CD4-positive, alpha-beta T cell treated with Interleukin-4 for 4 hours (primary cell): ENCODE results near the gene NQO2.

Experiments used
- DNase-seq: peaks from one replicate; pipeline ENCODE4 v3.0.0-alpha.2; 2020

NQO2 gene

DNA sequence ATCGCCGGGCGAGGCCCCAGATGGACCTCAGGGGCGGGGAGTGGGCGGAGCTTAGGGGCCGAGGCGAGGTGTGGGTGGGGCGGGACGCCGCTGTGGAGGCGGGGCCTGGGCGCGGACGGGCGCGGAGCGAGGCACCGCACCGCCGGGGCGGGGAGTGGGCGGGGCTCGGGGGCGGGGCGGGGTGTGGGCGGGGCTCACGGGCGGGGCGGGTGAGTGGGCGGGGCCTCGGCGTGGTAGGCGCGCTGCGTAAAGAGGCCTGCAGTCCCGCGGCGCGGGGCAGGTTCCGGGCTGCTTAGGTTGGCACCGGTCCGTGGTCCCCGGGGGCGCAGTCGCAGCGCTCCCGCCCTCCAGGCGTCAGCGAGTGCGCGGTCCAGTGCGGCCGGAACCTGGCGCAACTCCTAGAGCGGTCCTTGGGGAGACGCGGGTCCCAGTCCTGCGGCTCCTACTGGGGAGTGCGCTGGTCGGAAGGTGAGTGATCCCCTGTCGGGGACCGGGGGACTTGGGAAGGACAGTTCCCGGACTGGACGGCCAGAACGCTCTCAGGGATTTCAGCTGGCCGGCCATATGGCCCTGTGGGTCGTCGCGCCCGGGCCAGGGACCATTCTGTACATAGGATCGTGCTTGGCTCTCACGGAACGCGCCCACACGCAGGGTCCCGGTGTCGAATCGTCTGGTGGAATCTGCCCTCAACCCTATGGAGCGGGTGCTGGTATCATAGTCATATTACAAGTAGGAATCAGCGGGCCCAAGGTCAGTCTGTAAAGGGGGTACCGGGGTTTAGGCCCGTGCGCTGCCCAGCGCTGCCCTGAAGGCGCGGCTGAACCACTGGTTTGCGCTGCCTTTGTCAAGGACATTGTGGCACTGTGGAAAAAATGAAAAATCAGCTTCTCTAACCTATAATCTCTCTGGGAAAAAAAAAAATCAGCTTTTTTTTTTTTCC, at the start of gene NQO2:
Gene NQO2, plus strand, starts transcription at position 277 of the 940 bp plus-strand sequence. CDS start 6,659 bp downstream, outside the sequence.
- peak; percentile 82 for DNase-seq

DNA sequence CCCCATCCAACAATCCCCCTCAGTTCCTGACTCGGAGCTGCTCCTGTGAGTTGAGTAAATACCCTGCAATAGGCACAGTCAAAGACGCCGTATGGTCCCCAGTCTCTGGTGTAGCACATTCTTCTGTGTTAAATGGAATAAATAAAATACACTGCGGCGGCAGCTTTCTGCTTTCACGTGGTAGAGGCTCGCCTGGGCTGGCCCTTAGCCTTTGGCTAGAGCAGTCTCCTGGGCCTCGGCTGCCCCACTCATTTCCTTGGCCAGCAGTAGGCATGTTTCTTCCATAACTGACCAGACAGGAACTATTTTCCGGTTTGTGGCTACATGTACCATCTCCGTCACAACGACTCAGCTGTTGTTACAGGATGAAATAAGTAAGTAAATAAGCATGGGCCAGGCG, 49.0 kb upstream of the NQO2 start:
- no peak for DNase-seq

DNA sequence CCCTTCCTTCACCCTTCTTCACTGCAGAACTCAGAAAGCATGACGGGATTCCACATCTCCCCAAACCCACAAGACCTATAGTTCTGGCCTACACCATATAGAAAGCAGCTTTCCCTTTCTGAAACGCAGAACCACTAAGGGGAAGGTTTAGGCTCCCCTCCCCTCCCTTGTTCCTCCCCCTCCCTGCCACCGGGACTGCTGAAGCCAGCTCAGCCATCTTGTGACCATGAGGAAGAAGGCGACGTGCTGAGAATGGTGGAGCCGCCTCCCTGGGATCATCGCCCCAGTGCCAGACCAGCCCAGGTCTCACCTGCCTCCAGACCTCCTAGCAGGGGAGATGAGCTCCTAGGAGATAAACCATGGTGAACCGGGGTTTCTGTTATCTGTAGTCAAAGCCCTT, 48.0 kb upstream of the NQO2 start:
- DNase-seq, result no peak

DNA sequence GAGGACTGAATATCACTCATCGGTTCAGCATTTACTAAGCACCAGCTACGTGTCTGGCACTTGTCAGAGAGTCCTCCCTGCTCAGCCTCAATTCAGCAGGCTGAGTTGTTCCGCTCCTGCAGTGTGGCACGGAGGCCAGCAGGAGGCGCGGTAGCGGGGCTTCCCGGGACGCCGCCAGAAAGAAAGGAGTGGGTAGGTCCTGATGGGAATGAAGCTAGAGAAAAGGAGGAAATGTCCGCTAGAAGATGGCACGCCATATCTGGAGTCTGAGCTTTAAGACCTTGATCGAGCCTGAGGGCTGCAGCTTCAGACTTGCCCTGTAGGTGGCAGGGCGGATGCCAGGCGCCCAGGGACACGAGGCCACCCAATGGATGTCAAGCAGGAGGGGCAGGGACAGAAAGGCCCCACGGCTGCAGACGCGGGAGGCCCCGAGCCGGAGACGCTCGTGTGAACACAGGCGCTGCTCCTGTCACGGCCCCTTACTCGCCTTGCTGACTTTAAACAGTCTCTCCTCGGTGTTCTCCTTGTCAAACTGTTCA, 47.1 kb upstream of the NQO2 start:
- DNase-seq, result peak; percentile 67

GRCh38 chr6:2953098-2953497, 46.6 kb upstream of the NQO2 start:
- no peak for DNase-seq

- no peak for DNase-seq
Observed at GRCh38 chr6:2956930-2957685, 42.6 kb upstream of the NQO2 start.

GRCh38 chr6:2957696-2958330, 41.9 kb upstream of the NQO2 start:
- DNase-seq, result no peak

DNA sequence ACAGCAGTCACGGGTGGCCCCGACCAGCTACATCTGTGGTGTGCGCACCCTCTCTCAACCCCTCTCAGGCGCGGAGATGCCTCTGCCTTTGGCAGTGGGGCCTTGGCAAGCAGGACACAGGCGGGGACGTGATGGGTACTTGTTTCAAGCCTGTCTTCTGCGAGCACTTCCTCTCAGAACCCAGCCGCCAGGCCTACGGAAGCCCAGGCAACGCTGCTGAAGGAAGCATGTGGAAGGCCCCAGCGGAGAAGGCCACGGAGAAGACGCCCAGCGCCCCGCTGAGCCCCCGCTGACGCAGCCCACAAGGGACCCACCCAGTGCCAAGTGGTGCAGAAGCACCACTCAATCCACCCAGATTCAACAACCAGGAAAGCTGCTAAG, 41.4 kb upstream of the NQO2 start:
- no peak for DNase-seq

- DNase-seq, result no peak
Observed at GRCh38 chr6:2958776-2959175, 40.9 kb upstream of the NQO2 start.

DNA sequence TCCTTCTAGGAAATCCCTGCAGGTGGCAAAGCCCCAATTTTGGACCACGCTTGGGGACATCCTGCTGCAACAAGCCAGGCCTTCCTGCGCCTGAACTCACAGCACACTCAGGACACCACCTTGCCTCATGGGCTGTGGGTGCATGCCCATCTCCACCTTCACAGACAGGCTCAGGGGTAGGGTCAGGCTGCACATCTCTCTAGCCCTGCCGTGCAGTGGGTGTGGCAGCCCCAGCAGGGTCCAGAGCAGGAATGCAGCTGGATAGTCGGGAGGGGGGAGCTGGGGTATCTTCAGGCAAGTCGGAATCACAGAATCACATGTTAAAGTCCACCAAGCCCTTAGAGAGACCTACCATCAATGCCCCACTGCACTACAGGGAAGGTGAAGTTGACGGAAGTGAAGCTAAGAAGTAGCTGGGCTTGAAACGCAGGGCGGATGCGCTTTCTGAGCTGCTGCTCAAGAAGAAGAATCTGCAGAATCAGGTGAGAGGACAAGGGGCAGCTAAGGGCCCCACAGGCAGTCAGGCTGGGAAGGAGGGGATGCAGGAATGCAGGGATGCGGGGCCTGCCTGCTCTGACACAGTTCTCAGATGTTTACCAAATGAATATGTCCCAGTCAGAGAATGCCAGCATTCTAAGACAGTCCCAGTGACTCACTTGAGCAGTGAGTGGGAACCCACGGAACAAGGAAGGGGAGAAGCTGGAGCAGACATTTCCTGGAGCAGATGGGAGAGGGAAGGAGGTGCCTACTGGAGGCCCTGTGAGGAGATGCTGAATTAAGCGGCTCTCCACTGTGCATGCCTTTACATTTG, 39.6 kb upstream of the NQO2 start:
- DNase-seq, result no peak

GRCh38 chr6:2960935-2961334, 38.8 kb upstream of the NQO2 start:
- no peak for DNase-seq

DNA sequence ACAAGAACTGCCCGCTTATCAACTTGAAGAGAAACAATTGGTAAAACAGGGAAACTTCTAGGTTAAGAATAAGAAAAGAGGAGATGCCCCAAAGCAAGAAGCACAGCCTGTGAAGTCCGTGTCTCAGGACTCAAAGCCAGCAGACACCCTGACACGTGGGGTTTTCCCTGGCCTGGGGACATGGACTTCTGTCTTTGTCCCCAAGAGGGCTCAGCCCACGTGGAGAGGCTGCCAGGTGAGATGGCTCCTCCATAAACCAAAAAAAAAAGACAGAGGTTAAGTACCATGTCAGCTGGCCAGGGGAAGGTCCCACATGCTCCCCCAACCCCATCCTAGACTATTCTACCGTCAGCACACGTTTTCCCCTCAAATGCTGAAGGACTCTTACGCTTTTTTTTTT, 38.2 kb upstream of the NQO2 start:
- no peak for DNase-seq

DNA sequence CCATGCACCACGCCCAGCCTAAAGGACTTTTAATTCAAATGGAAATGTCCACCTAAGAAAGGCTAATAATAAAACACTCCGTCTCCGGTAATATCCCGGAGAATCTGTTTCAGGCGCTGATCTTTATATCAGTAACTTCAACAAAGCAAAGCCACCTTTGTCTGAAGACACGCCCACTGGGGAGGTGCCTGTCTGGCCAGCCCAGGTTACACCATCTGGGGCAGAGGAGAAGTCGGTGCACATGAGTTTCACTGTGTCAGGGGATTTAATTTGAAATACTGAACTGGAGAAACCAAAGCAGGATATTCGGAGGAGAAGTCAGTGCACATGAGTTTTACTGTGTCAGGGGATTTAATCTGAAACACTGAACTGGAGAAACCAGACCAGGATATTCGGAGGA, 37.7 kb upstream of the NQO2 start:
- no peak for DNase-seq

- no peak for DNase-seq
Observed at GRCh38 chr6:2962636-2963035, 37.1 kb upstream of the NQO2 start.

DNA sequence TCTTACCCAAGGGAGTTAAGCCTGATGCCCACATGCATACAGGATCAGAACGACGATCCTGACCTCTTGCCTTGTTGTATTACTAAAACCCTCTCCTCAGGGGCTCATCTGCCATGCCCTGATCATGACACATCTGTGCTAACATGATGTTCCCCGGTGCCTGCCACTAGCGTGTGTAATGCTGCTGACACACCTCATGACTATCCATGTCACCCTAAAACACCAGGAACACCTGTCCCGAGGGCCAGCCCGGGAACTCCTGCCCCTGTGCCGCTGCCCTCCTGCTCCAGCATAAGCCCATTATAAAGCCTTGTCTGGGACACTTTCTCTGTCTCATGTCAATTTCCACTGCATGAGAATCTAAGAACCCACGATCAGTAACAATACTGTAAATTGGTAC, 35.9 kb upstream of the NQO2 start:
- DNase-seq, result no peak

DNA sequence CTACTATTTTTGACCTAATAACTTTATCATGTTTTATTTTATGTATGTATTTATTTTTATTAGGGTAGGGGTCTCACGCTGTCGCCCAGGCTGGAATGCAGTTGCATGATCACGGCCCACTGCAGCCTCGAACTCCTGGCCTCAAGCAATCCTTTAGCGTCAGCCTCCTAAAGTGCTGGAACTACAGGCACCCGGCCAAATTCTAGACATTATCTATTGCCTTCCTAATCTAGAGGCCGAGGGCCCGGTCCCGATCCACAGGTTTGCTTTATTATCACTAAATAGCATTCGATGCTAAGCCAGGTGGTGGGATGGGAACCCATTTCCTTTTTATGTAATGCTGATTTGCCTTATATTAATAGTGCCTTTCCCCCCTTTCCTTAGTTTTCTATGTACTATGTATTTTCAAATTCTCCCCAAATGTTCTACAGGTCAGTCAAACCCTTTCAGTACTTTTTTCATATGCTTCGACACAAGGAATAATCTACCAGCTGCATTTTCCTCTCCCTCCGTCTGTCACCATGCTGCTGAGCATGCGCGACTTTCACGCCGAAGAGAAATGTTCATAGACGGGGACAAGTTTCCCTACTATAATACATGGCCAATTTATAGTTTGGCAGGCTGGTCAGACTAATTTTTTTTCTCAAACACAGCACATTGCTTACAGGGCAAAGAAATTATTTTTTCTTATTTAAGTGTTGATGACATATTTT, 34.7 kb upstream of the NQO2 start:
- no peak for DNase-seq

GRCh38 chr6:2966347-2966746, 33.3 kb upstream of the NQO2 start:
- DNase-seq, result no peak

DNA sequence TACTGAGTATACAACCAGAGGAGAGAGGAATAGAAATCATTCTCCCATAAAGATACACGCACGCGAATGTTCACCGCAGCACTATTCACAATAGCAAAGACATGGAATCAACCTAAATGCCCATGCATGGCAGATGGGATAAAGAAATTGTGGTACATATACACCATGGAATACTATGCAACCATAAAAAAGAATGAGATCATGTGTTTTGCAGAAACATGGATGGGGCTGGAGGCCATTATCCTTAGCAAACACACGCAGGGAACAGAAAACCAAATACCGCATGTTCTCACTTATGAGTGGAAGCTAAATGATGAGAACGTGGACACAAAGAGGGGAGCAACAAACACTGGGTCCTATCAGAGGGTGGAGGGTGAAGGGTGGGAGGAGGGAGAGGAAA, 31.8 kb upstream of the NQO2 start:
- DNase-seq, result no peak

DNA sequence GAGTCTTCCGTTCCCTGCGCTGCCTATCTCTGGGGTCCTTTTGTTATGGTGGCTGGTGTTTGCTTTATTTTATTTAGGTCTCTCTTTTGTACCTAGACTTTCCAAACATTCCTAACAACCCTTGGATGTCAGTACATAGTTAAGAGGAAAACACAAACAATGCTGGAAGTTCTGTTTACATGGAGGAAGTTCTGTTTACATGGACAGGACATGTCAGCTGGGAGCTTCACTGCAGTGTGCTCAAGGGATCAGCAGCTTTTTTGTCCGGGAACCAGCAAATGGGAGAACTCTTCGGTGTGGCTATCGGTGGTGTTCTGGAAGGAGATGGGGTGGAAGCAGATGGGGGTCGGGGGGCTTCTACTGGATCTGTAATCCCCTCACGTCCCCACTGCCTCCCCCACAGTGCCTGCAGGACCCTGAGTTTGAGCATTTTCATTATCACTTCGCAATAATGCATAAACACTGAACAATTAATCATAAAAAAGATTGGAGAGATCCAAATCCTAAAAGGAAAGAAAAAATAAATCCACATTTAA, 31.0 kb upstream of the NQO2 start:
- DNase-seq, result no peak

- no peak for DNase-seq
Observed at GRCh38 chr6:2969549-2969948, 30.1 kb upstream of the NQO2 start.

DNA sequence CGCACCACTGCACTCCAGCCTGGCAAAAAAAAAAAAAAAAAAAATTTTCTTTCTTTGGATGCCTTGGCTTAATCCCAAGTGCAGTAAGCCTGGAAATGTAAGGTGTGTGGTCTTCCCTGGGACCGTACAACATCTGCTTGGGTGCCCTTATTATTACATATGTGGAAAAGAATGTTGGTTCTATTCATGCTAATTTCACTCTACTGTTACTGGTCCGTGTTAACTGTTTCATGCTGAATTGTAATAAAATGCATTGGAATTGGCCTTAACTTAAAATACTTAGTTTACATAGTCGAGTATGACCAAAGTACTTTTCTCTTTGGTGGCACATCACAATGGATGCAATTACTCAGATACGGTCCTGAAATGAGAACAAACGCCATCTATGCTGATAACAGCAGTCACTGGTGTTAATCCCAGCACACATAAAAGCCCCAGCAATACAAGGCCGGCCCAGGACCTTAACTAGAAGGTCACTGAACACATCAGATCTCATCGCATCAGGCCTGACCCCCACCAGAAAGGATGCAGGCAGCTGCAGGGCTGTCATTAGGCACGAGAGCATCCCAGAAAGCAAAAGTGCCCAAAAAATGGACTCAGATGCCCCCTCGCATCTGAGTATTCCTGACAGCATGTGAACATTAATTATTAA, 29.5 kb upstream of the NQO2 start:
- no peak for DNase-seq
